Heart left ventricle (tissue), 16 donors: ENCODE results near the gene GIPC1. TPM values are rescaled to one million over a fixed set of nuclear protein-coding genes. Genes with fewer than 3 reads are reported as not detected.

ENCODE experiments used
- ATAC-seq, 4 donors: fragments of 200-7000 bp; cut with Tn5 transposase; one replicate each; pipeline ENCODE4 v1.9.1; 2020 to 2022; ENCODE audit warnings: moderate library complexity in 4 of 4, mild to moderate bottlenecking in 3 of 4, moderate number of reproducible peaks in 1 of 4
- DNase-seq, 5 donors: peaks; one replicate each; pipeline ENCODE4 v3.0.0-alpha.2; 2020
- H3K27ac ChIP-seq, 12 donors: fragments of 200-600 bp; sonication (generic) in 4 of 12; one replicate each; pipeline versions ENCODE4 v1.5.0 to v1.8.0; 2016 to 2022; ENCODE audit warnings: mild to moderate bottlenecking in 2 of 12
- H3K27me3 ChIP-seq, 9 donors: fragments of 200-600 bp; sonication (generic) in 2 of 9; one replicate each; pipeline versions ENCODE4 v1.5.1 to v1.8.0; 2016 to 2022; ENCODE audit warnings: mild to moderate bottlenecking in 3 of 9
- H3K36me3 ChIP-seq, 9 donors: fragments of 200-600 bp; sonication (generic) in 2 of 9; one replicate each; pipeline versions ENCODE4 v1.5.0 to v1.8.0; 2018 to 2022; ENCODE audit warnings: mild to moderate bottlenecking in 2 of 9
- H3K4me1 ChIP-seq, 12 donors: fragments of 200-600 bp; sonication (generic) in 4 of 12; one replicate each; pipeline versions ENCODE4 v1.5.0 to v1.8.0; 2016 to 2022; ENCODE audit warnings: mild to moderate bottlenecking in 3 of 12
- H3K4me3 ChIP-seq, 12 donors: fragments of 200-600 bp; sonication (generic) in 4 of 12; one replicate each; pipeline versions ENCODE4 v1.5.0 to v1.8.0; 2017 to 2022; ENCODE audit warnings: mild to moderate bottlenecking in 9 of 12, moderate library complexity in 4 of 12
- H3K9me3 ChIP-seq, 12 donors: fragments of 200-600 bp; sonication (generic) in 4 of 12; one replicate each; pipeline versions ENCODE4 v1.5.0 to v1.8.0; 2016 to 2022; ENCODE audit warnings: mild to moderate bottlenecking in 1 of 12
- POLR2A ChIP-seq, 2 donors: fragments of 450-650 bp; IDR thresholded peaks; one replicate each; pipeline ENCODE4 v1.6.1; 2017; ENCODE audit warnings: antibody characterized with exemption in 2 of 2, mild to moderate bottlenecking in 2 of 2, moderate library complexity in 2 of 2
- WGBS, 4 donors: extraction: QIAGEN DNeasy Blood & Tissue Kit in 2 of 4; methylation state at CpG; one replicate each; pipeline versions ENCODE4 v1.1.5 to v1.1.7; 2013 to 2018; 5-methylcytosine and 5-hydroxymethylcytosine counted together
- intact Hi-C, 10 donors: fragments of 100-400 bp; cut with DNase I; formaldehyde crosslinking; loops; one replicate each; pipeline versions ENCODE4 v1.11.1 to v1.14.2; 2022
- long read RNA-seq, 3 donors: library from polyadenylated mRNA; unstranded; transcript quantifications; one replicate each; pipeline ENCODE4 v2.0.0, GENCODE V29; 2020 to 2021
- polyA plus RNA-seq, 2 donors: library from polyadenylated mRNA; stranded (reverse); fragments of 200-250 nt; gene quantifications; one replicate each; pipeline ENCODE4 v1.2.3, GENCODE V29; 2013
- total RNA-seq, 9 donors: library from RNA; depleted of rRNA in 2 of 9; stranded (reverse); fragments of >200 nt in 2 of 9; fragmentation: NEBNext Ultra II Directional in 3 of 9; extraction: Animal tissue kit (Norgen Biotek cat#: 25700) in 3 of 9; gene quantifications; one replicate each; pipeline versions ENCODE4 v1.1.0 to v1.2.4, GENCODE V29; 2016 to 2023
- TF ChIP-seq, protein P1 (sequence below), 12 donors: fragments of 200-600 bp; sonication (generic) in 4 of 12; IDR thresholded peaks; one replicate each; pipeline versions ENCODE4 v1.5.0 to v1.8.0; 2018 to 2022; ENCODE audit warnings: antibody characterized with exemption in 12 of 12, mild to moderate bottlenecking in 5 of 12
- donor health status: ischemic (EF 13 %, LVEDD 7.1; RV severe dilation, severe dysfunction).
- donor health status: healthy with polysubstance abuse.
- donor health status: DM: no; HTN: yes; CAD: no.
- donor health status: DM: no; HTN: no; CAD: no.
- donor health status: ischemic (EF 25% LVEDD 6.9; RV normal size, moderate dysfunction).
- donor health status: ischemic (EF 25% LVEDD 5.7; RV mildly dilated, moderate dysfunction).
- donor health status: healthy.
- donor health status: DM: yes; HTN: yes; CAD: no.
- donor health status: ischemic (EF 35%, LVEDD 5.7; RV mildly dilated, moderate dysfunction).
- donor health status: nonischemic (EF 11% LVEDD 7.7; RV severe dilation, severe dysfunction).
- donor health status: DM: yes; HTN: yes; CAD: no.
- donor health status: PGD.
- donor health status: ischemic (EF 29% LVEDD 5.4; RV normal size, mild dysfunction).
- donor health status: nonischemic (EF 23%, LVEDD 6.1; RV moderate dilation, normal function).

GIPC1 gene, protein sequence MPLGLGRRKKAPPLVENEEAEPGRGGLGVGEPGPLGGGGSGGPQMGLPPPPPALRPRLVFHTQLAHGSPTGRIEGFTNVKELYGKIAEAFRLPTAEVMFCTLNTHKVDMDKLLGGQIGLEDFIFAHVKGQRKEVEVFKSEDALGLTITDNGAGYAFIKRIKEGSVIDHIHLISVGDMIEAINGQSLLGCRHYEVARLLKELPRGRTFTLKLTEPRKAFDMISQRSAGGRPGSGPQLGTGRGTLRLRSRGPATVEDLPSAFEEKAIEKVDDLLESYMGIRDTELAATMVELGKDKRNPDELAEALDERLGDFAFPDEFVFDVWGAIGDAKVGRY
- total RNA-seq, result 10 to 100 TPM; 44.9 to 82.7 (median 49.3) TPM
- polyA plus RNA-seq, result 10 to 100 TPM; 54.9 to 87.4 TPM
- long read RNA-seq, donor 1, transcript GIPC1-203 (9 exons, 1,926 nt), result major isoform, 96 of 172 reads
- long read RNA-seq, donor 1, transcript GIPC1-213 (7 exons, 1,068 nt), result minor isoform, 5 of 172 reads
- long read RNA-seq, donor 1, transcript GIPC1-205 (8 exons, 1,386 nt), result minor isoform, 56 of 172 reads
- long read RNA-seq, donor 1, partial matches to known transcripts, result 3 of 172 reads
- long read RNA-seq, donor 1, other reads (novel, unspliced or antisense), result 10 of 172 reads
- long read RNA-seq, donor 2, partial matches to known transcripts, result 2 of 3 reads
- long read RNA-seq, donor 2, other reads (novel, unspliced or antisense), result 1 of 3 reads
- long read RNA-seq, donor 3, transcript GIPC1-213 (7 exons, 1,068 nt), result minor isoform, 10 of 181 reads
- long read RNA-seq, donor 3, transcript GIPC1-205 (8 exons, 1,386 nt), result minor isoform, 67 of 181 reads
- long read RNA-seq, donor 3, transcript GIPC1-203 (9 exons, 1,926 nt), result major isoform, 72 of 181 reads
- long read RNA-seq, donor 3, partial matches to known transcripts, result 5 of 181 reads
- long read RNA-seq, donor 3, other reads (novel, unspliced or antisense), result 21 of 181 reads

DNA sequence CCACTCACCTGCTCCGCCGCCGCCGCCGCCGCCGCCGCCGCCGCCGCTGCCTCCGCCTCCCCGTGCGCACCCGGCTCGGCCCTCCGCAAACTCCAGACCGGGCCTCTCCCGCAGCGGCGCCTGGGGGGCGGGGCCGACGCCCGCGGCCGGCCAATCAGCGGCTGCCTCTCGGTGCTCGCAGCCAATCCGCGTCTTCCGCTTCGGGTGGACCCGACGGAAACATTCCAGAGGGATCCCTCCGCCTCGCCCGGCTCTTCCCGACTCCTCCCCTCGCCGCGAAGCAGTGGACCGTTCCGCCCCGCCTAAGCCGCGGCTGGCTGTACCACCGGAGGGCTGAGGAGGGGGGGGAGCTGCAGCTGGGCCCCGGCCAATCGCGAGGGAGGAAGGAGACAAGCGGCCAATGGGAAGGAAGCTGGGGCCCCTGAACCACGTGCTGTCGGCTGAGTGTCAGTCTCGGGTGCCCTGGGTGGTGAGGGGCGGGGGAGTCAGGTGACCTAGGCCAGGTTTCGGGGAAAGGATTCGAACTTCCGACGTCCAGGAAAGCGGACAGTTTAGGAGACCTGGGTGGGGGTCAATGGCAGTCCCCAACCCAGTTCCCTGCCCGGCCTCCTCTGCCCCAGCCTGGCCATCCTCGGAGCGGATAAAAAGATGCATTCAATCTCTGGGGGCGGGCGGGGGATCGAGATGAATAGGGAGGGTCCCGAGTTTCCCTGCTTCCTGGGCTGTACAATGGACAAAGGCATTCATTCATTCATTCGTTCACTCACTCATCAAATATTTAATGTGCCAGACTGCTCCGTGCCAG, at the start of gene GIPC1:
Gene GIPC1 (minus strand): TSS at position 99 of the 805 bp plus-strand sequence. CDS start 13,151 bp downstream, outside the sequence.
- H3K36me3 ChIP-seq, result peaks cover 0 to 14% (median 10%) of the 10 kb centered on the region in 9 donors
- peak within 1 kb of the TSS; percentile 64 to 96 (median 91) for H3K4me3 ChIP-seq
- peak in 1 of 2 donors; percentile 53 for TF ChIP-seq POLR2A (IDR thresholded peaks at IDR 0.05)
- TF ChIP-seq, protein P1, sequence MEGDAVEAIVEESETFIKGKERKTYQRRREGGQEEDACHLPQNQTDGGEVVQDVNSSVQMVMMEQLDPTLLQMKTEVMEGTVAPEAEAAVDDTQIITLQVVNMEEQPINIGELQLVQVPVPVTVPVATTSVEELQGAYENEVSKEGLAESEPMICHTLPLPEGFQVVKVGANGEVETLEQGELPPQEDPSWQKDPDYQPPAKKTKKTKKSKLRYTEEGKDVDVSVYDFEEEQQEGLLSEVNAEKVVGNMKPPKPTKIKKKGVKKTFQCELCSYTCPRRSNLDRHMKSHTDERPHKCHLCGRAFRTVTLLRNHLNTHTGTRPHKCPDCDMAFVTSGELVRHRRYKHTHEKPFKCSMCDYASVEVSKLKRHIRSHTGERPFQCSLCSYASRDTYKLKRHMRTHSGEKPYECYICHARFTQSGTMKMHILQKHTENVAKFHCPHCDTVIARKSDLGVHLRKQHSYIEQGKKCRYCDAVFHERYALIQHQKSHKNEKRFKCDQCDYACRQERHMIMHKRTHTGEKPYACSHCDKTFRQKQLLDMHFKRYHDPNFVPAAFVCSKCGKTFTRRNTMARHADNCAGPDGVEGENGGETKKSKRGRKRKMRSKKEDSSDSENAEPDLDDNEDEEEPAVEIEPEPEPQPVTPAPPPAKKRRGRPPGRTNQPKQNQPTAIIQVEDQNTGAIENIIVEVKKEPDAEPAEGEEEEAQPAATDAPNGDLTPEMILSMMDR (IDR thresholded peaks at IDR 0.05), result no peak
- WGBS, 4 donors, result 2 to 12% (median 4%) methylated on average over 21 to 71 of the region's 71 CpGs
- intact Hi-C loops, result loop anchor here in 2 of 10 donors (2.0 to 10.0 kb wide), 2 partner anchors 21 to 361 kb away; partner anchors contain the start of gene ASF1B (in 1 of the 2)
- no peaks in the 10 kb centered on the region for H3K27me3 ChIP-seq
- ATAC-seq (peak; percentile 97 to 99 (median 98)), DNase-seq (peak; percentile 97 to 98 (median 98))
- H3K4me1 ChIP-seq, result peaks cover 5 to 33% (median 22%) of the 10 kb centered on the region in 12 donors
- peak within 1 kb of the TSS in 11 of 12 donors; percentile 56 to 88 (median 75) for H3K27ac ChIP-seq
- no peaks in the 10 kb centered on the region for H3K9me3 ChIP-seq

DNA sequence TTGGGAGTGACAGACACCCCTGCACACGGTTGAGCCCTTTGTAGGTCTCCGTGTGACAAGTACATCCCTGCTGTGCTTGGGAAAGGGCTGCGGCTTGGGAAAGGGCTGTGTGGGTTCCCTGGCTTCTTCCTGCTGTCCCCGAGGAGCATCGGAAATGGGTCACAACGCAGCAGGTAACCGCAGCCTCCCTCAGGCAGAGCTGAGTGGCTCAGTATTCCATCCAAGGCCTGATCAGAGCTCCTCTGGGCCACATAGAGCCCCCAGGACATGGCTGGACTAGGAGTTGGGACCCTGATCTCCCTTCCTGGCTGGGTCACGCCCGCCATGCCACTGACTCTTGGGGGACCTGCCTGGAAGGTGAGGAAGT, 49.8 kb upstream of the GIPC1 start:
- Histone ChIP-seq H3K36me3 (peaks cover 0 to 26% (median 6%) of the 10 kb centered on the region in 9 donors), H3K9me3 (no peaks in the 10 kb centered on the region), H3K27me3 (no peaks in the 10 kb centered on the region), H3K4me1 (peaks cover 0 to 45% (median 23%) of the 10 kb centered on the region in 12 donors), H3K27ac (peak overlapping the region in 2 of 12 donors; percentile 10 to 54), H3K4me3 (no peak overlapping the region)
- intact Hi-C loops, result no loop called here
- WGBS, 4 donors, result 74 to 82% (median 78%) methylated on average over 7 to 9 of the region's 9 CpGs
- DNase-seq, result no peak
- peak in 1 of 4 donors; percentile 10 for ATAC-seq
- no peak for TF ChIP-seq POLR2A (IDR thresholded peaks at IDR 0.05)
- TF ChIP-seq, protein P1 (IDR thresholded peaks at IDR 0.05), result no peak

DNA sequence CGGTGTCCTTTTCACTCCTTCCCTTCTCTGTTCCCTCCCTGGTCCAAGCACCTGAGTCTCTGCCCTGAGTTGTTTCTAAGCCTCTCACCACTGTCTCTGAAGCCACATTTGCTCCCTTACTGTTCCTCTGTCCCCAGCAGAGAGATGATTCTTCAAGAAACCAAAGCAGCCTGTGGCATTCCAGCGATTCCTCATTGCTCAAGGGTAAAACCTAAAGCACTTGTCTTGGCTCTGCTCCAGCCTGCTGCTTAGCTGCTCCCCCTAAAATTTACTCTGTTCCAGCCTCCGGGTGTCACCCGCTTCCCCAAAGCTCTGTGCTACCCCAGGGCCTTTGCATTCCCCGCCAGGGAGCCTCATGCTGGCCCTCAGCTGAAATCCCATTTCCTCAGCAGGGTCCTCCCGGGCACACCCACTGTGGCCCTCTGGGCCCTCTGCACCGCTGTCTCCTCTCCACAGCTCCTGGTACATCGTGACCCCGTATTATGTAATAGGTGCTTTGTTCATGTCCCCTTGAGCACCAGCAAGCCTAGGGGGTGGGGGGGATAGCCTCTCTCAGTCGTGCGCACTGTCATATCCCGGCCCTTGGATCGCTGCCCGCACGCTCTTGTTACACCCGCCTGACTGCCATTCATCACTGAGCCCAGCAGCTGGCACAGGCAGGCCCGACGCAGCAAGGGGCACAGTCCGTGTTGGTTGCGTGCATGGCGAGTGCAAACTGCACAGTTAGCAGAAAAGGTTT, 49.2 kb upstream of the GIPC1 start:
- ATAC-seq (peak; percentile 72 to 84 (median 76)), DNase-seq (peak; percentile 56 to 86 (median 83))
- TF ChIP-seq, protein P1 (IDR thresholded peaks at IDR 0.05), result no peak
- TF ChIP-seq POLR2A (IDR thresholded peaks at IDR 0.05), result no peak
- H3K27me3 ChIP-seq, result no peaks in the 10 kb centered on the region
- WGBS, 4 donors, result 56 to 78% (median 67%) methylated on average over 21 of the region's 21 CpGs
- H3K4me3 ChIP-seq, result no peak overlapping the region
- peaks cover 0 to 39% (median 20%) of the 10 kb centered on the region in 12 donors for H3K4me1 ChIP-seq
- H3K36me3 ChIP-seq, result peaks cover 0 to 24% (median 6%) of the 10 kb centered on the region in 9 donors
- no peaks in the 10 kb centered on the region for H3K9me3 ChIP-seq
- intact Hi-C loops, result no loop called here
- peak overlapping the region in 2 of 12 donors; percentile 20 to 54 for H3K27ac ChIP-seq
